ENCODE data around the gene HDAC2. TPM values are rescaled to one million over a fixed set of nuclear protein-coding genes. Genes with fewer than 3 reads are reported as not detected.

Gene HDAC2
- 50.4 and 77.2 TPM in 2 replicates for total RNA-seq

DNA sequence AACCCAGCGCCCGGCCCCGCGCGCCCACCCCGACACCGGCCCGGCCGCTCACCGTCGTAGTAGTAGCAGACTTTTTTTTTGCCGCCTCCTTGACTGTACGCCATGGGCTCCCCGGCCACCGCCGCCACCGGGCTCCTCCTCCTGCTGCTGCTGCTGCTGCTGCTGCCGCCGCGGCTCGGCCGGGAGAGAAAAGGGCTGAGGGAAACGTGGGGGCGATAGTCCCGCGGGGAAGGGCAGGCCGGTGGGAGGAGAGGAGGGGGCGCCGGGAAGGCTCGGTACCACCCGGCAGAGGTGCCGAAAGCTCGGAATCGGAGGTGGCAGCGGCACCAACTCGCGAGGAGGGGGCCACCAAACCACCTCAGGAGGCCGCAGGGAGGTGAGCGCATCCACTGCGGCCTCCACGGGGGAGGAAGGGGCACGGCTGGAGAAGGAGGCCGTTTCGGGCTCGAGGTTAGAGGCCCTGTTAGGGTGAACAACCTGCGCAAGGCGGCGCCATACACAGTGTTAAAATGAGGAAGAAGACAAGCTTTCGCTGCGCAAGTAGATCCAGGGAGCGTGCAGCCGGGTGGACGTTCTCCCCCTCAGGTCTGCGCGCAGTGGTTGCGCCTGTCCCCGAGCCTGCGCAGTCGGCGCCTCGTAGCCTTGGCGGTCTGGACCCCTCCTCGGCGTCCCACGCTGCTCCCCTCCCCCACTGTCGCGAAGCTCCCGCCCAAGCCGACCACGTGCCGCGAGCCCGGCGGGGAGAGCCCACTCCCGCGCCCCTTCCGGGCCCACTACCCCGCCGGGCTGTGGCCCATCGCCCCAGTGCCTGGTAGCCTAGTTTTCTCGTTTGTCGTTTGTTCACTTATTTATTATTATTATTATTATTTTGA is at the start of gene HDAC2:
Gene HDAC2, minus strand, starts transcription at position 344 of the 872 bp plus-strand sequence. Its CDS starts 240 bp downstream, at position 104.

Other genes with a start within 250 kb of the HDAC2 start
- gene MARCKS, start 113.8 kb downstream of the HDAC2 start, total RNA-seq, result 227 and 306 TPM in 2 replicates